HG03521 (cell line): ENCODE measurements around the gene SLC25A38.
"Not testable (repeated sequence)": the region's sequence is repeated elsewhere in the genome, so short reads cannot be mapped to it uniquely, and the experiment has no call there.

Source experiments
- ATAC-seq: cut with Tn5 transposase; IDR thresholded peaks from one replicate; pipeline ENCODE4 v1.9.1; 2021; ENCODE audit warnings: mild to moderate bottlenecking, moderate library complexity; ENCODE audit not compliant: unreplicated experiment

SLC25A38 gene

DNA sequence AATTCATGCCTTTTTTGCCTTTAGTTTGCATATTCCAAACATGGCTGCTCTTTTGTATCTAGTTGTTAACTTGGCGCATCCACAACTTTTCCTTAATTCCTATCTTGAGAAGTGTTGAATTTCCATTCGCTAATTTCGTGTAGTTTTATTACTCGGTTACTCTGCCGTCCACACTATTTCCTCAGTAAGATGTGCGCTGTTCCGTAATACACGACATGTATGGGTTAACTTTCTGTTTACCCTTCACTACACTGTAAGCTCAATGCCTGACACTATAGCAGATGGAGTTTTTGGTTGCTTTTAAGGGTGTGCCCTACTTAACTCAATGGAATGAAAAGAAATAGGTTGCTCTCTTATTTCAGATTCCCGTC, 24.1 kb downstream of the SLC25A38 start:
- no peak for ATAC-seq

DNA sequence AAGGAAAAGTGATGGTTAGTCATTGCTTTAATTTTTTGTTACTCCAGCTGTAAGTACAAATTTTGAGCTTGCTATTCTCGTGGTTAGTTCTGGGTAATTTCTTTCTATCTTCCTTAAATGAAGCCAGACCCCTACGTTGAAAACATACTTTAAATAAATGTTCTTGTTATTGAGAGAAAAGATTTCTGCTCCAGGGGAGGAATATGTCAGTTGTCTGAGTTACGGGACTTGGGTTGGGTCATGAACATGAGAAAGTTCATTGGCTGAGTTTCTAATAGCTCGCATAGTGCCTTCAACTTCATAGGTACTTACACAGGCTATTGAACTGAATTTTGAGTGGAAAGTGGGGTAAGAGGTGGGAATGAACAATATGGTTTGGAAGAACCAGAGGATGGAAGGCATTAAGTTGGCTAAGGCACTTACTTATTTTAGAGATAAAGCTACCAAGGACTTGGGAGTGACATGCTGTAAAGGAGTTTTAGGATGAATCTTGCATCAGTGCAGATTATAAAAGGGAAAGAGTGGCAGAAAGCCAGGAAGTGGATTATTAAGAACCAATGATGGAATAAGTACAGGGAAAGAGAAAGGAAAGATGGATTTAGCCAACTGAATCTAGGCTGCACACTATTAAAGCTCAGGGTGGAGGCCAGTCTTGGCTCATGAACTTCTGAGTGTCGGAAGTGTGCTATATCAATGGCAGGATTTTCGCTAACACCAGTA, 24.8 kb downstream of the SLC25A38 start:
- ATAC-seq = no peak

DNA sequence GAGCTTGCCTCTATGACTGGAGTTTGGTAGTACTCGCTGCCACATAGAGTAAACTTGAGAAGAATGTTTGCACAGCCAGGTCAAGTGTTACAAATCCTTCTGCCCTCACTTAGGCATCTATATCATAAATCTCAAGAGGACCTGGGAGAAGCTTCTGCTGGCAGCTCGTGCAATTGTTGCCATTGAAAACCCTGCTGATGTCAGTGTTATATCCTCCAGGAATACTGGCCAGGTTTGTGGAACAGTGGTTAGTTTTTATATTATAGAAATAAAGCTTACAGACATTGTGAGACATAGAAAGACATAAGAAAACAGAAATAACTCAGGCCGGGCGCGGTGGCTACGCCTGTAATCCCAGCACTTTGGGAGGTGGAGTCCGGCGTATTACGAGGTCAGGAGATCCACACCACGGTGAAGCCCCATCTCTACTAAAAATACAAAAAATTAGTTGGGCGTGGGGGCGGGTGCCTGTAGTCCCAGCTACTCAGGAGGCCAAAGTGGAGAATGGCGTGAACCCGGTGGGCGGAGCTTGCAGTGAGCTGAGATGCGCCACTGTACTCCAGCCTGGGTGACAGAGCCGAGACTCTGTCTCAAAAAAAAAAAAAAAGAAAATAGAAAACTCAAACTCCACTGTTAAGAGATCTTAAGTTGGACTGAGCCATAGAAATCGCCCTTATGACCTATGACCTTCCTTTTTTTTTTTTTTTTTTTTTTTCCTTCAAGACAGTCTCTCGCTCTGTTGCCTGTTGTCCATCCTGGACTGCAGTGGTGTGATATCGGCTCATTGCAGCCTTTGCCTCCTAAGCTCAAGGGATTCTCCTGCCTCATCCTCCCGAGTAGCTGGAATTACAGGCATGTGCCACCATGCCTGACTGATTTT, 25.6 kb downstream of the SLC25A38 start:
- no peak for ATAC-seq

DNA sequence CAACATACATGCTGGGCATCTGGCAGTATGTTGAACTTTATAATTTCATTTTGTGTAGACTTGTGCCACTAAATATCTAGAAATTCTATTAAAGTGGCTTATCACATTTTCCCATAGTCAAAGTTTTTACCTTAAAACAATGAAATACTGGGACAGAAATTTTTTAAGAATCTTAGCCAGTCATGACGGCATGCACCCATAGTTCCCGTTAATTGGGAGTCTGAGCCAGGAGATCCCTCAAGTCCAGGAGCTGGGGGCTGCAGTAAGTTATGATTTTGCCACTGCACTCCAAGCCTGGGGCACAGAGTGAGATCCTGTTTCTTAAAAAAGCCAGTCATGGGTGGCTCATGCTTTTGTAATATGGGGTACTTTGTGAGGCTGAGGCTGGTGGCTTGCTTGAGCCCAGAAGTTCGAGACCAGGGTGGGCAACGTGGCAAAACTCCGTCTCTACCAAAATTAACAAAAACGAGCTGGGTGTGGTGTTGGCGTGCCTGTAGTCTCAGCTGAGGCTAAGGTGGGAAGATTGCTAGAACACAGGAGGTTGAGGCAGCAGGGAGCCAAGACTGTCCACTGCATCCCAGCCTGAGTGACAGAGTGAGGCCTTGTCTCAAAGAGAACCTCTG, 26.5 kb downstream of the SLC25A38 start:
- no peak for ATAC-seq

DNA sequence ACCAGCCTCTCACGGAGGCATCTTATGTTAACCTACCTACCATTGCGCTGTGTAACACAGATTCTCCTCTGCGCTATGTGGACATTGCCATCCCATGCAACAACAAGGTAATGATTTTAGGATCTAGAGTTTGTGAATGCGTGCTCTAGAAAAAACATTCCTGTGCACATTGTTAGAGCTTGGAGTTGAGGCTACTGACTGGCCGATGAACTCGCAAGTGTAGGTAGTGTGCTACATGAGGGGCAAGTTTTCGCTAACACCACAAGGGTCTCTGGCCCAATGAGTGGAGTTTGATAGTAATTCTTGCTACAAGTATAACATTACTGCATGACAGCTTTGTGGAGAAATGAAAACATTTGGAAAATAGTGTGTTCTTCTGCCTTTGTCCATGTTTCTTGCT, 27.7 kb downstream of the SLC25A38 start:
- no peak for ATAC-seq

DNA sequence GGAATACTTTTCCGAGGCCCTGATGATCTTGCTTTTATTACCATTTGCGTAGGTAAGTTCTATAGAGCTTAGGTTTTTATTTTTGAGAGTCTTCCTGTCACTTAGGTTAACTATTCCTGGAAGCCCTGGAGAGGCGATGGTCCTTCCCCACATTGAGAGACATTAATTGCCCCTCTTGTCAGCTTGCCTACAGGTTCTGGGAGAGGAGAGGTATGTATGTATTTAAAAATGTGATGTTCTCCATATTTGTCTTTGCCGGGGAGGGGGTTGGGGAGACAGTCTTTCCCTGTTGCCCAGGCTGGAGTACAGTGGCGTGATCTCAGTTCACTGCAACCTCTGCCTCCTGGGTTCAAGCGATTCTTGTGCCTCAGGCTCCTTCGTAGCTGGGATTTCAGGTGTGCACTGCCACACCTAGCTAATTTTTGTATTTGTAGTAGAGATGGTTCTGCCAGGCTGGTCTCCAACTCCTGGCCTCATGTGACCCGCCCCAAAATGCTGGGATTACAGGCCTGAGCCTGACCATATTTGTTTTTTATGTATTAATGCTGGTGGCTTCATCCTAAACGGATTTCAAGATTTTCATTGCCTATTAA, 29.6 kb downstream of the SLC25A38 start:
- ATAC-seq = no peak

DNA sequence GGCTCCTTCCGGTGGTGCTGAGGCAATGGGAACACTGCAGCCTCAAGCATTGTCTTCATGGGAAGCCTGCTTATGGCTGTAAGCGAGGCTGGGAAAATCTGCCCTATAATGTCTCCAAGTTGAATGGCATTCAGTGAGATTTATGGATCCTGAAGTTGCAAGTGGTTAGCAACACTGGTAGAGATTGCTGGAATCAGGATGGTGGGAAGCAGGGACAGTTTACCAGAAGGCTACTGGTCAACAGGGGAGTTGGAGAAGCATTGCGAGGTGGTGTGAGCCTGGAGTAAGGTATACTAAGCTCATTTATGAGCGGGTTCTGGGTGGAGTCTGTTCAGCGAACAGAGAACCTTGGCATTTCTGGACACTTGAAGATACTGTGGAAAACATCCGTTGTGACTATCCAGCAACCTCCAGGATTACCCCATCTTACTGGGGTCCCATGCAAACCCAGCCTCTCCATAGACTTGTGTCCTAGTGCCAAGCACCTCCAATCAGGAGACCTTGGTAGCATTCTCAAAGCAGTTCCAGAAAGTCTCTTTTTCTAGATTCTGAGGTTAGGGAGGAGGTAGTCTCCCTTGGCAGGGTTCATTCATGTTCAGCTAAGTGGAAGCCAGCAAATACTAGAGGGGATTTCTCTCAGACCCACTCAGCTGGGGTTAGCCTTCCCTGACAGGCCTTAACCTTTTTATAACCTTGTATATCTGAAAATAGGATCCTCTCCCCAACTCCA, 30.7 kb downstream of the SLC25A38 start:
- no peak for ATAC-seq

GRCh38 chr3:39414421-39414907, 31.3 kb downstream of the SLC25A38 start:
- no peak for ATAC-seq

GRCh38 chr3:39415302-39415701, 32.1 kb downstream of the SLC25A38 start:
- not testable (repeated sequence) for ATAC-seq

DNA sequence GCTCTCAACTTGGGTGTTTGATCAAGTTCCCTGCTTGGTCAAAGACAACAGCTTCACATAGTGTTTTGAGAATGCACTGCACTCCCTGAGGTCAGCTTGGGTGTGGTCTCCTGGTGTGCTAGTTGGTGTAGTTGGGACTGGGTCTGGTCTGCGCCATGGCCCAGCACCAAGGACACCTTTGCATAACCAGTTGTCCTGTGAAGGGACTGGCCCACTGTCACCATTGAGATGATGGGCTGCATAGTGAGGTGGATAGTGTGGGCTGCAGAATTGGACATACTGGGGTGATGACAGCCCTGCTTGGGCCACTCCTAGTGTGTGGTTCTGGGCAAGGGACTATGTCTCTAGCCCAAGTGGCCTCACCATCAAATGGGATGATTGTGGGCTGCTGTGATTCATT, 32.8 kb downstream of the SLC25A38 start:
- no peak for ATAC-seq

DNA sequence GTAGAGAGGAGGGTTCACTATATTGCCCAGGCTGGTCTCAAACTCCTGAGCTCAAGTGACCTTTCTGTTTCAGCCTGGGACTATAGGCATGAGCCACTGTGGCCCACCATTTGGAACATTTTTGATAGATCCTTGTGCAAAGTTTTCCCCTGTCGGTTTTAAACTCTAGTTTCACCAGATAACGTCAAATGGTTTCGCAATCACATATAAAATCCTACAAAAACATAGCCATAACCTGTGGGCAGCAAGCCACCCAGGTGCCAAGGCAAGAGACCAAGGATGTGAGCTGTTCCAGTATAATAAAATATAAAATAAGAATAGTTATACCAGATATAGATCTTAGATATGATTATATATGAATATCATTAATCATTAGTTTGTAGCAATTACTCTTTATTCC, 33.8 kb downstream of the SLC25A38 start:
- not testable (repeated sequence) for ATAC-seq

- ATAC-seq = not testable (repeated sequence)
Observed at GRCh38 chr3:39418556-39419225, 35.5 kb downstream of the SLC25A38 start.

GRCh38 chr3:39419742-39420315, 36.7 kb downstream of the SLC25A38 start:
- no peak for ATAC-seq

DNA sequence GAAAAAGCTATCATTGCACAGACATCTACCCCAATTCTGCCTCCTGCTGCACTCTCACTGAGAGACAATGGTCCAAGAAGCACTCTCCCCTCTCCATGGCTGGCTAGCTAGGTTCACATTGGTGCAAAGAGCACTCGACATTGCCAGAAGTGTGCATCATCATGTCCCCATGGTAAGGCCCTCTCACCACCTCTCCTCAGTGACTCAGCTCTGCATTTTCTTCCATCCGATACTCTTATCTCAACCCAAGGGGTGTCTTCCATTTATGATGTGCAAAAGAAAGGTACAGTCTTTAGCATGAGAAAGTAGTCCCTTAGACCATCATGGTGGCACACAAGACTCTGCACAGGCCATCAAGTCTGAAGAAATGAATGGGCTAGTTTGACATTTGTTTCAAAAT, 37.4 kb downstream of the SLC25A38 start:
- no peak for ATAC-seq

DNA sequence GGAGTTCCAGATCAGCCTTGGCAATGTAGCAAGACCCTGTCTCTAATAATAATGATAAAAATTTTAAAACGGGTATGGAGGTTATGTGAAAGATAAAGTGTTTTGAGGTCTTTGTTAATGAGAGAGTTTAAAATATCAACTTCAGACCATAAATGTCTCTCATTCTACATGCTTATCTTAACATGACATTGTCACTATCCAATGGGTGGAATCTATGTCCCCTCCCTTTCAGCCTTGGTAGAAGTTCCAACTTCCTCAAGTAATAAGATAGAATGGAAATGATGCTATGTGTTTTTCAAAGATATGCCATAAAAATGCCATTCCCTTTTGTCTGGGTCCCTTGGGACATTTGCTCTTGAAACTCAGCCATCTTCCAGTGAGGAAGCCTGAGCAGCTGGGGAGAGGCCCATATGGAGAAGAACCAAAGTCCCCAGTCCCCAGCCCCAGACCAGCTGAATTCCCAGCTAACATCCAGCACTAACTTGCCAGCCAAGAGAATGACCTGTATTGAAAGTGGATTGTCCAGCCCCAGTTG, 40.3 kb downstream of the SLC25A38 start:
- ATAC-seq = no peak

DNA sequence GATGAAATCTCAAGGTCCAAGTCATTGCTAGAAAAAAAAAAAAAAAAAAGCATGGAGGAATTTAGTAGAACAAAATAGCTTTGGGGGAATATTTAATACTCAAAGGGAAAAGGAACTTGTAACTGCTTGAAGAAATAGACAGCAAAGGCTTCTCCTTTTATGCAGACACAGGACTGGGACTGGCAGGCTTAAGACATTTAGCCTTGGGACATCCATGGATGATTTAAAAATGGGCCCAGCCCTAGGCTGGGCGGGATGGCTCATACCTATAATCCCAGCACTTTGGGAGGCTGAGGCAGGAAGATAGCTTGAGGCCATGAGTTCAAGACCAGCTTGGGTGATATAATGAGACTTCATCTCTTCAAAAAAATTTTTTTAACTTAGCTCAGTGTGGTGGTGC, 43.1 kb downstream of the SLC25A38 start:
- no peak for ATAC-seq

- ATAC-seq = no peak
Observed at GRCh38 chr3:39427506-39427905, 44.3 kb downstream of the SLC25A38 start.

DNA sequence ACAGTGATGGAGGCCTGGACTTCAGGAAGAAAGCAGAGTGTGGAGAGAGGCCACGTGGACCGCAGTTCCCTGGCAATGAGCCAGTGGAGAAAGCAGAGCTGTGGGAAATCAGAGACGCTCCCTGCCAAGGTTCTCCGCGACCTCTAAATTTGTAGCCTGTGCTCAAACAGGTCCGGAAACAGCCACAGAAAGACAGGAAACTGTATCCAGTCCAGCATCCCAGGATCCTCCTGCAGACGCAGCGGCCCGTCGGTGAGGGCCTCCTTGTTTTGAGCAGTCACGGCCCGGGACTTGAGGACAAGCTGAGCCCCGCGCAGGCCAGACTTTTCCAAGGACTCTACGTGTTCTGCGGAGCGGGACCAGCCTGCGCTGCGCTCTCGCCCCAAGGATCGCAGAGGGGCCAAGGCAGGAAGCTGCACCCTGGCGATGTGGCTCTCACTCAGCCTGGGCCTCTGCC, 45.6 kb downstream of the SLC25A38 start:
- ATAC-seq = no peak

- no peak for ATAC-seq
Observed at GRCh38 chr3:39429466-39429865, 46.3 kb downstream of the SLC25A38 start.
